ENCODE measurements around the gene WASF3.

DNA sequence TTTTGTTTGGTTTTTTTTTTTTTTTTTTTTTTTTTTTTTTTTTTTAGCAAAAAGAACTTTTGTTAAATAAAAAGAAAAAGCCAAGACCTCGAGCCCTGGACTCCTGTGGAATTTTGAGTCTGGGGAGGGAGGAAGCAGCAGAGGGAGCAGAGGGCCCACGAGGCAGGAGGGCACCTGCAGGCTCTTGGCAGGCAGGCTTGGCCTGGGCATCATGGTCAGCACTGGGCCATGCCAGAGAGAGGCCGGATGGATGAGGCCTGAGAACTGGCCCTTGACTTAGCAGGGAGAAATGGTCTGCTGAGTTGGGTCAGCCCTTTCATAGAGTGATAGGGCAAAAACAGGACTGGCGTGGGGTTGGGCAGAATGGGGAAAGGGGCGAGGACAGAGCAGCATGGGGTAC is 102.7 kb downstream of the WASF3 start:
- TF ChIP-seq, protein P1, sequence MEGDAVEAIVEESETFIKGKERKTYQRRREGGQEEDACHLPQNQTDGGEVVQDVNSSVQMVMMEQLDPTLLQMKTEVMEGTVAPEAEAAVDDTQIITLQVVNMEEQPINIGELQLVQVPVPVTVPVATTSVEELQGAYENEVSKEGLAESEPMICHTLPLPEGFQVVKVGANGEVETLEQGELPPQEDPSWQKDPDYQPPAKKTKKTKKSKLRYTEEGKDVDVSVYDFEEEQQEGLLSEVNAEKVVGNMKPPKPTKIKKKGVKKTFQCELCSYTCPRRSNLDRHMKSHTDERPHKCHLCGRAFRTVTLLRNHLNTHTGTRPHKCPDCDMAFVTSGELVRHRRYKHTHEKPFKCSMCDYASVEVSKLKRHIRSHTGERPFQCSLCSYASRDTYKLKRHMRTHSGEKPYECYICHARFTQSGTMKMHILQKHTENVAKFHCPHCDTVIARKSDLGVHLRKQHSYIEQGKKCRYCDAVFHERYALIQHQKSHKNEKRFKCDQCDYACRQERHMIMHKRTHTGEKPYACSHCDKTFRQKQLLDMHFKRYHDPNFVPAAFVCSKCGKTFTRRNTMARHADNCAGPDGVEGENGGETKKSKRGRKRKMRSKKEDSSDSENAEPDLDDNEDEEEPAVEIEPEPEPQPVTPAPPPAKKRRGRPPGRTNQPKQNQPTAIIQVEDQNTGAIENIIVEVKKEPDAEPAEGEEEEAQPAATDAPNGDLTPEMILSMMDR (IDR thresholded peaks at IDR 0.05 in 4 of 5, conservative IDR thresholded peaks at IDR 0.05 in 1 of 5) = no peak
- TF ChIP-seq POLR2A (IDR thresholded peaks at IDR 0.05) = no peak

Measured in gastrocnemius medialis (tissue), 4 donors.